K562 (cell line): ENCODE data around the gene ICA1. TPM values are rescaled to one million over a fixed set of nuclear protein-coding genes. Genes with fewer than 3 reads are reported as not detected.

ENCODE experiments used
- EP400 ChIP-seq: fragments of 450-650 bp; IDR thresholded peaks from 2 replicates; pipeline ENCODE4 v1.6.1; 2017; ENCODE audit warnings: antibody characterized with exemption, mild to moderate bottlenecking, moderate library complexity
- FOXP4 ChIP-seq: sonication (generic); formaldehyde crosslinking; IDR thresholded peaks from 2 replicates; pipeline ENCODE4 v1.8.0; 2022; ENCODE audit warnings: mild to moderate bottlenecking, missing genetic modification reagents, borderline replicate concordance
- MGA ChIP-seq: fragments of 450-650 bp; IDR thresholded peaks from 2 replicates; pipeline ENCODE4 v1.6.1; 2016; ENCODE audit warnings: mild to moderate bottlenecking, moderate library complexity
- MITF ChIP-seq: IDR thresholded peaks from 2 replicates; pipeline ENCODE4 v1.6.1; 2014; ENCODE audit warnings: antibody characterized with exemption
- MTA2 ChIP-seq: fragments of 450-650 bp; IDR thresholded peaks from 2 replicates; pipeline ENCODE4 v1.6.1; 2016; ENCODE audit warnings: low read depth
- RFX1 ChIP-seq: fragments of 450-650 bp; IDR thresholded peaks from 2 replicates; pipeline ENCODE4 v1.6.1; 2016; ENCODE audit warnings: mild to moderate bottlenecking, moderate library complexity
- TCF7 ChIP-seq: sonication (generic); IDR thresholded peaks from 2 replicates; pipeline ENCODE4 v1.6.1; 2016; ENCODE audit warnings: antibody characterized with exemption, borderline replicate concordance
- ZNF384 ChIP-seq: IDR thresholded peaks from 2 replicates; pipeline ENCODE4 v1.6.1; 2012; ENCODE audit warnings: low read depth, low read length, improper control_type of control experiment
- polyA plus RNA-seq, 8 experiments: library from polyadenylated mRNA; depleted of rRNA in 4 of 8; stranded (reverse) in 5 of 8; unstranded in 3 of 8; fragments of >200 nt; fragmentation: Nextera tagmentation in 2 of 8; fragmentation: Illumina TruSeq in 1 of 8; extraction: Ambion mirVana in 2 of 8; extraction: Trizol in 1 of 8; gene quantifications; 2 replicates each; pipeline versions ENCODE4 v1.2.1 to v1.2.3, GENCODE V29; 2011 to 2014; ENCODE audit warnings: inconsistent platforms in 1 of 8, missing spikeins in 1 of 8
- total RNA-seq, 7 experiments: library from RNA; depleted of rRNA in 6 of 7; stranded (reverse); fragments of >200 nt in 6 of 7; fragmentation: Illumina TruSeq in 2 of 7; extraction: Trizol in 2 of 7; gene quantifications; 2 replicates each; pipeline versions ENCODE4 v1.2.1 to v1.2.3, GENCODE V29; 2011 to 2021; ENCODE audit warnings: low replicate concordance in 1 of 7

ICA1 gene
- total and polyA plus RNA-seq, 9 of the 15 experiments (the other 6 are each of a cell fraction or from before 2014, with no cell fraction given) = 7.1 to 22.3 (median 16.4) TPM

GRCh38 chr7:8232999-8233847, 28.7 kb downstream of the ICA1 start (continued):
- no peak for TF ChIP-seq TCF7
- no peak for TF ChIP-seq MITF
- TF ChIP-seq EP400 = peak; percentile 66
- TF ChIP-seq RFX1 = no peak
- no peak for TF ChIP-seq FOXP4 (CRISPR knock-in tag)
- 0 out of 2 replicates have a peak, but pooled peaks have one; percentile 25 for TF ChIP-seq MGA
- TF ChIP-seq MTA2 = peak; percentile 73
- TF ChIP-seq ZNF384 = peak; percentile 35; the same call in 1 of the 2 replicates
